Nephron progenitor cell (in vitro differentiated cells): ENCODE data around the gene RUNX3.

Experiments used
- DNase-seq: peaks from one replicate; pipeline ENCODE4 v3.0.0; 2021
- H3K27ac Mint-ChIP-seq: 2 replicates; pipeline ENCODE4 v1.8.0; 2021; ENCODE audit warnings: mild to moderate bottlenecking, moderate library complexity, mixed read lengths
- H3K27me3 Mint-ChIP-seq: 2 replicates; pipeline ENCODE4 v1.8.0; 2021; ENCODE audit warnings: mild to moderate bottlenecking, low read depth, mixed read lengths; ENCODE audit not compliant: poor library complexity
- H3K36me3 Mint-ChIP-seq: 2 replicates; pipeline ENCODE4 v1.8.0; 2021; ENCODE audit warnings: low read depth, mixed read lengths
- H3K4me1 Mint-ChIP-seq: 2 replicates; pipeline ENCODE4 v1.8.0; 2021; ENCODE audit warnings: mixed read lengths
- H3K4me3 Mint-ChIP-seq: 2 replicates; pipeline ENCODE4 v1.8.0; 2021; ENCODE audit warnings: mild to moderate bottlenecking, moderate library complexity, mixed read lengths
- H3K9me3 Mint-ChIP-seq: 2 replicates; pipeline ENCODE4 v1.8.0; 2021; ENCODE audit warnings: mild to moderate bottlenecking, moderate library complexity, mixed read lengths
- TF ChIP-seq, protein P1 (sequence below): fragments of 200-600 bp; sonication (generic); IDR thresholded peaks from 2 replicates; pipeline ENCODE4 v1.5.0; 2021; ENCODE audit warnings: antibody characterized with exemption

The RUNX3 gene

DNA sequence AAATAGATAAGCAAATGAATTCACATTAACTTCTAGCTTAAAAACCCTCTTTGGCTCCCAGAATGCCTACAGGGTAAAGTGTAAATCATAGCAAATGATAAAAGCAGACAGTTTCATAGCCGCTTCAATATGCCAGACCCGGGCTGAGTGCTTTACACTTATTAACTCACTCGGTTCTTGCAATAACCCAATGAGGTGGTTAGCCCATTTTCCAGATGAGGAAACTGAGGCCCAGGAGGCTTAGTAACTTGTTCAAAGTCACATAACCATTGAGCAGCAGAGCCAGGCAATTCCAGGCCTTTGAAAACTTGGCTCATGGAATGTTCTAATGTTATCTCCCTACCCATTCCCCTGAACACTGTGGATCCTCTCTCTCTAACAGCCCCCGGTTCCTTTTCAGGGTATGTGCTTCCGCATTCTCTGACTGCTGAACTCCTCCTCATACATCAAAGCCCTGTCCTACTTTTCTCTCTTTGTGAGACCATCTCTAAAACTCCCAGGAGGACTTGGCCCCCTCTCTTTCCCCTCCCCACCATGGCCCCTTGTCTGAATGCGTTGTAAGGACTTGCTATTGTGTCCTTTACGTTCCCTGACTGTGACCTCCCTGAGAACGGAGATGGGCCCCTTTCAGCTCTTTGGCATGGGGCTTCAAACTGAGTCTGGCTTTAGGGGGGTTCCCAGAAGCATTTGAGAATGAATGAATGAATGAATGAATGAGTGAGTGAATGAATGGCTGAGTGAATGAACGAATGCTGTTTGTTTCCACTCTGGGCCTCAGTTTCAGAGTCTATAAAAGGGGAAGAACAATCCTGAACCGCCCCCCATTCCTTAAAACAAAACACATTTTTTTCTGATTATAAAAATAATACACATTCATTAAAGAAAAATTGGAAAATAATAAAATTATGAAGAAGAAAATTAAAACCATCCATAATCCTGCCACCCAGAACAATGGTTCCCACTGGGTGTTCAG lies 15.6 kb upstream of the RUNX3 start:
- TF ChIP-seq, protein P1, sequence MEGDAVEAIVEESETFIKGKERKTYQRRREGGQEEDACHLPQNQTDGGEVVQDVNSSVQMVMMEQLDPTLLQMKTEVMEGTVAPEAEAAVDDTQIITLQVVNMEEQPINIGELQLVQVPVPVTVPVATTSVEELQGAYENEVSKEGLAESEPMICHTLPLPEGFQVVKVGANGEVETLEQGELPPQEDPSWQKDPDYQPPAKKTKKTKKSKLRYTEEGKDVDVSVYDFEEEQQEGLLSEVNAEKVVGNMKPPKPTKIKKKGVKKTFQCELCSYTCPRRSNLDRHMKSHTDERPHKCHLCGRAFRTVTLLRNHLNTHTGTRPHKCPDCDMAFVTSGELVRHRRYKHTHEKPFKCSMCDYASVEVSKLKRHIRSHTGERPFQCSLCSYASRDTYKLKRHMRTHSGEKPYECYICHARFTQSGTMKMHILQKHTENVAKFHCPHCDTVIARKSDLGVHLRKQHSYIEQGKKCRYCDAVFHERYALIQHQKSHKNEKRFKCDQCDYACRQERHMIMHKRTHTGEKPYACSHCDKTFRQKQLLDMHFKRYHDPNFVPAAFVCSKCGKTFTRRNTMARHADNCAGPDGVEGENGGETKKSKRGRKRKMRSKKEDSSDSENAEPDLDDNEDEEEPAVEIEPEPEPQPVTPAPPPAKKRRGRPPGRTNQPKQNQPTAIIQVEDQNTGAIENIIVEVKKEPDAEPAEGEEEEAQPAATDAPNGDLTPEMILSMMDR = no peak
- peaks cover 3% of the 10 kb centered on the region for H3K9me3 Mint-ChIP-seq
- no peaks in the 10 kb centered on the region for H3K36me3 Mint-ChIP-seq
- DNase-seq = no peak
- no peaks in the 10 kb centered on the region for H3K4me1 Mint-ChIP-seq
- H3K4me3 Mint-ChIP-seq = no peak overlapping the region
- peaks cover 42% of the 10 kb centered on the region for H3K27me3 Mint-ChIP-seq
- no peak overlapping the region for H3K27ac Mint-ChIP-seq

GRCh38 chr1:24944318-24944717 lies 14.2 kb upstream of the RUNX3 start:
- DNase-seq = no peak
- Mint-ChIP-seq H3K9me3 (peaks cover 3% of the 10 kb centered on the region), H3K27ac (no peak overlapping the region), H3K36me3 (no peaks in the 10 kb centered on the region), H3K27me3 (peaks cover 49% of the 10 kb centered on the region), H3K4me1 (no peaks in the 10 kb centered on the region), H3K4me3 (no peak overlapping the region)
- TF ChIP-seq, protein P1 = no peak

DNA sequence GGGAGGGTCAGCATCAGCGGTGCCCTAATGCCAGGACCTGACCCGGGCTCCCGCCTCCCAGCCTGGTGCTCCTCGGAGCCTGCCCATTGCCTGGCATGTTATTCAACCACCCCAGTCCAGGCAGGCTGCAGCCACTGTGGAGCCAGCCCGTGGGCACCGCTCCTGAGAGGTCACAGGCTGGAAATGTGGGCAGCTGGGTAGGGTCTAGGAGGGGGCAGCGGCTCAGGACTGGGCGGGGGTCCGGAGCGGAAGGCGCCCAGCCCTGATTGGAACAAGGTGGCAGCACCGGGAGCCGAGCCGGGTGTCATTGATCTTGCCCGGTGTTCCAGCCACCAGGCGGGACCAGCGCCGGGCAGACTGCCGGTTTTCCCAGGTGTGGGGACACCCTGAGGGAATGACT lies 12.7 kb upstream of the RUNX3 start:
- TF ChIP-seq, protein P1 = no peak
- Mint-ChIP-seq H3K9me3 (peaks cover 3% of the 10 kb centered on the region), H3K27ac (no peak overlapping the region), H3K27me3 (peaks cover 57% of the 10 kb centered on the region), H3K4me3 (no peak overlapping the region), H3K4me1 (no peaks in the 10 kb centered on the region), H3K36me3 (no peaks in the 10 kb centered on the region)
- no peak for DNase-seq

DNA sequence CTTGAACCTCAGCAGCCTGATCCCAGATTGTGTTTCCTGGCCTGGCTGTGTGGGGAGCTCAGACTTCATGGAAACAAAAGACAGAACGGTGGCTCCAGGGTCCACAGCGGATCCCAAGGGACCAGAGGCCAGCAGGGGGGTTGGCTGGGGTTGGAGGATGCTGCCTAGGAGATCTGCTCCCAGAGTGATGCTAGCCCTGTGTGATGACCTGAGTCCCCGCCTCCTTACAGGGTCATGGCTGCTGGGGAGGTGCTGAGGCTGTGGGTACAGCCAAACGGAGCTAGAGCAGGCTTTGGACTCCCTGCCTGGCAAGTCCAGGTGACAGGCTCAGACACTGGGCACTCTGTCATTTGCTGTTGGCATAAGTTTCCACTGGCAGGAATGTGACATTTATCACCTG lies 11.5 kb upstream of the RUNX3 start:
- H3K9me3 Mint-ChIP-seq = peaks cover 3% of the 10 kb centered on the region

DNA sequence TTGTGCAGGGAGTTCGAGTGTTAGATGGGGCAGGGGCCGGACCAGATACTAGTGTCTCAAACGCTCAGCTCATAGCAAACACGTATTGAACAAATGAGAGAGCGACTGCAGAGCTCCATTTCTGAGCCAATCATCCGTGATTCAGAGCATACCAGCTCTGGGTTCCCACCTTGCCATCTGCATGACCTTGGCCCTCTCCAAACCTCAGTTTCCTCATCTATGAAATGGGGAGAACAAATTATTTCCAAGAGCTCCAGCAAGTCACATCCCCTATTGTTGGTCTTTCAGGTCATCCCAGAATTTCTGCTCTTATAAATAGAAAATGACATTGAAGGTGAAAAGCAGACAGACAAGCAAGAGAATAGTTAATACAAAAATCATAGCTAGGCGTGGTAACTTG lies 10.2 kb upstream of the RUNX3 start:
- H3K27ac Mint-ChIP-seq = no peak overlapping the region
- DNase-seq = no peak
- H3K4me1 Mint-ChIP-seq = peaks cover 12% of the 10 kb centered on the region
- no peaks in the 10 kb centered on the region for H3K36me3 Mint-ChIP-seq
- H3K27me3 Mint-ChIP-seq = peaks cover 72% of the 10 kb centered on the region
- H3K9me3 Mint-ChIP-seq = peaks cover 3% of the 10 kb centered on the region
- H3K4me3 Mint-ChIP-seq = no peak overlapping the region
- TF ChIP-seq, protein P1 = no peak

More for the DNA sequence above, 11.5 kb upstream of the RUNX3 start:
- no peak overlapping the region for H3K4me3 Mint-ChIP-seq
- H3K27ac Mint-ChIP-seq = no peak overlapping the region
- no peak for DNase-seq
- TF ChIP-seq, protein P1 = no peak
- H3K4me1 Mint-ChIP-seq = peaks cover 5% of the 10 kb centered on the region
- peaks cover 66% of the 10 kb centered on the region for H3K27me3 Mint-ChIP-seq
- no peaks in the 10 kb centered on the region for H3K36me3 Mint-ChIP-seq
